KMS-11 (cell line): ENCODE results near the gene MESD.

Experiments used
- H2AFZ ChIP-seq: fragments of 200-600 bp; sonication (generic); 2 replicates; pipeline ENCODE4 v1.6.1; 2016; ENCODE audit warnings: antibody characterized with exemption, mixed run types, low read depth
- H3K27ac ChIP-seq: fragments of 200-600 bp; sonication (generic); 2 replicates; pipeline ENCODE4 v1.6.1; 2016; ENCODE audit warnings: mild to moderate bottlenecking, mixed run types
- H3K27me3 ChIP-seq: fragments of 200-600 bp; sonication (generic); 2 replicates; pipeline ENCODE4 v1.6.1; 2017; ENCODE audit warnings: mild to moderate bottlenecking, low read depth, mixed run types, moderate library complexity; ENCODE audit not compliant: insufficient read depth
- H3K36me3 ChIP-seq: fragments of 200-600 bp; sonication (generic); 2 replicates; pipeline ENCODE4 v1.6.1; 2017; ENCODE audit warnings: mild to moderate bottlenecking, mixed run types; ENCODE audit not compliant: insufficient read depth
- H3K4me1 ChIP-seq: fragments of 200-600 bp; sonication (generic); 2 replicates; pipeline ENCODE4 v1.6.1; 2016; ENCODE audit warnings: mild to moderate bottlenecking, low read depth, mixed run types; ENCODE audit not compliant: poor library complexity, severe bottlenecking
- H3K4me2 ChIP-seq: fragments of 200-600 bp; sonication (generic); 2 replicates; pipeline ENCODE4 v1.7.0; 2016; ENCODE audit warnings: mild to moderate bottlenecking, mixed run types
- H3K4me3 ChIP-seq: fragments of 200-600 bp; sonication (generic); IDR thresholded peaks from 2 replicates; pipeline ENCODE4 v1.6.1; 2017; ENCODE audit warnings: low read depth, low read length, mixed read lengths; ENCODE audit not compliant: insufficient read depth
- H3K79me2 ChIP-seq: fragments of 200-600 bp; sonication (generic); 2 replicates; pipeline ENCODE4 v1.6.1; 2016; ENCODE audit warnings: low read depth, mixed run types; ENCODE audit not compliant: insufficient read depth
- H3K9ac ChIP-seq: fragments of 200-600 bp; sonication (generic); 2 replicates; pipeline ENCODE4 v1.6.1; 2016; ENCODE audit warnings: mild to moderate bottlenecking, mixed run types
- H4K20me1 ChIP-seq: fragments of 200-600 bp; sonication (generic); 2 replicates; pipeline ENCODE4 v1.6.1; 2016; ENCODE audit warnings: mild to moderate bottlenecking, mixed run types; ENCODE audit not compliant: insufficient read depth
- CTCF ChIP-seq: fragments of 200-600 bp; sonication (generic); conservative IDR thresholded peaks from 2 replicates; pipeline ENCODE4 v1.6.1; 2017; ENCODE audit warnings: low read depth, mild to moderate bottlenecking, antibody characterized with exemption, low read length, moderate library complexity, mixed read lengths

The MESD gene

GRCh38 chr15:80934761-80935221 is 54.8 kb downstream of the MESD start:
- Histone ChIP-seq H3K27ac (no peak overlapping the region), H3K9ac (no peak overlapping the region), H3K27me3 (no peaks in the 10 kb centered on the region), H4K20me1 (no peaks in the 10 kb centered on the region), H2AFZ (no peak overlapping the region), H3K36me3 (no peaks in the 10 kb centered on the region), H3K4me1 (no peaks in the 10 kb centered on the region), H3K79me2 (no peaks in the 10 kb centered on the region), H3K4me3 (no peak overlapping the region), H3K4me2 (no peak overlapping the region)
- no peak for TF ChIP-seq CTCF

GRCh38 chr15:80932989-80933388 is 56.6 kb downstream of the MESD start:
- no peak overlapping the region for H2AFZ ChIP-seq
- H3K27ac ChIP-seq, result no peak overlapping the region
- no peaks in the 10 kb centered on the region for H3K36me3 ChIP-seq
- no peaks in the 10 kb centered on the region for H4K20me1 ChIP-seq
- H3K9ac ChIP-seq, result no peak overlapping the region
- no peaks in the 10 kb centered on the region for H3K4me1 ChIP-seq
- no peak for TF ChIP-seq CTCF
- no peak overlapping the region for H3K4me3 ChIP-seq
- no peaks in the 10 kb centered on the region for H3K27me3 ChIP-seq
- H3K4me2 ChIP-seq, result no peak overlapping the region
- H3K79me2 ChIP-seq, result no peaks in the 10 kb centered on the region

GRCh38 chr15:80932513-80932815 is 57.2 kb downstream of the MESD start:
- no peak for TF ChIP-seq CTCF
- Histone ChIP-seq H4K20me1 (no peaks in the 10 kb centered on the region), H3K79me2 (no peaks in the 10 kb centered on the region), H3K36me3 (no peaks in the 10 kb centered on the region), H3K9ac (no peak overlapping the region), H3K27ac (no peak overlapping the region), H2AFZ (no peak overlapping the region), H3K4me2 (no peak overlapping the region), H3K27me3 (no peaks in the 10 kb centered on the region), H3K4me3 (no peak overlapping the region), H3K4me1 (no peaks in the 10 kb centered on the region)

- Histone ChIP-seq H3K27ac (no peak overlapping the region), H3K36me3 (no peaks in the 10 kb centered on the region), H3K4me3 (no peak overlapping the region), H3K27me3 (no peaks in the 10 kb centered on the region), H2AFZ (no peak overlapping the region), H3K79me2 (no peaks in the 10 kb centered on the region), H3K4me1 (no peaks in the 10 kb centered on the region), H3K4me2 (no peak overlapping the region), H4K20me1 (no peaks in the 10 kb centered on the region), H3K9ac (no peak overlapping the region)
- TF ChIP-seq CTCF, result no peak
Observed at GRCh38 chr15:80931721-80932512, 57.7 kb downstream of the MESD start.
